ENCODE results near the gene RD3L.

Gene RD3L

DNA sequence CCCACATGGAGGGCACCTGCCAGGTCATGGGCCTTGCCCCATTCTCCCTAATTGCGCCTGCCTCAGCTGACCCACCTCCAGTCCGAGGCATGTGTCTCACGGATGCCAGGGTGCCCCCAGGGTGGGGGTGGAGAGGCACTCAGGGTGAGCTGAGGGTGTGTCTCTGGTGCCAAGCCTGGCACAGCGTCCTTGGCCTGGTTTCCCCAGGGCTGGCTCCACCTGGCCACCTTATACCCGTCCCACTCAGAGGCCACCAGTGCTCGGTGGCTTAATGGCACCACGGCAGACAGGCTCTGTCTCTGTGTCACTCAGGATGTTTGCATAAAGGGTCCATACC lies 47.6 kb downstream of the RD3L start:
- DNase-seq (ENCODE audit: low read depth), result no peak

DNA sequence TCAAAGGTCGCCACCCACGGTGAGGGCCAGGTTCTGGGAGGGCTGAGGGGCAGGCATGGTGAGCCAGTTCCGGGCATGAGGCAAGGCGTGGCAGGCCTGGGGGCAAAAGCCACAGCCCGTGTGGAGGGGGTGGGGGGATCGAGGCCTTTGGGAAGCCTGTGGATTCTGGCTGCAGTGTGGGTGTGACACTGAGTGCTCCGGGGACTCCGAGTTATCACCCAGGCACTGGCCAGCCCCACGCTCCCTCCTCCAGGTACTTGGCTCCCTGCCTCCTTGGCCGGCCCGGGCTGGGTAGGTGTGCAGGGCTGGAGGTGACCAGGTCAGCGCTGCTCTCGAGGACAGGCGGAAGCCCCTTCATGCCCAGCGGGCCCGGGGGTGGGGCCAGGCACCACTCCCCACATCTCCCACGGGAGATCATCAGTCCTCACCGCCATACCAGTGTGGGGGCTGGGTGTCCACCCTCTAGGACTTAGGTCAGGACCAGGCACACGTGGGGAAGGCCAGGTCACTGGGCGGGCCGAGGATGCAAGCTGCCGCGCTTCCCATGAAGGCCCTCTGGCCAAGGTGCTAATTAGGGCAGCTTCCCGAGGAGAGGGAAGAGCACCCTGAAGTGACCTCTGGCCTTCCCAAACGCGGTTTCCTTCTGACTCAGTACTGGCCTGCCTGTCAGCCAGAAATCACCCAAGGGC lies 48.2 kb downstream of the RD3L start:
- DNase-seq (ENCODE audit: low read depth), result no peak

GRCh38 chr14:103892247-103892646 lies 50.1 kb downstream of the RD3L start:
- no peak for DNase-seq (ENCODE audit: low read depth)

DNA sequence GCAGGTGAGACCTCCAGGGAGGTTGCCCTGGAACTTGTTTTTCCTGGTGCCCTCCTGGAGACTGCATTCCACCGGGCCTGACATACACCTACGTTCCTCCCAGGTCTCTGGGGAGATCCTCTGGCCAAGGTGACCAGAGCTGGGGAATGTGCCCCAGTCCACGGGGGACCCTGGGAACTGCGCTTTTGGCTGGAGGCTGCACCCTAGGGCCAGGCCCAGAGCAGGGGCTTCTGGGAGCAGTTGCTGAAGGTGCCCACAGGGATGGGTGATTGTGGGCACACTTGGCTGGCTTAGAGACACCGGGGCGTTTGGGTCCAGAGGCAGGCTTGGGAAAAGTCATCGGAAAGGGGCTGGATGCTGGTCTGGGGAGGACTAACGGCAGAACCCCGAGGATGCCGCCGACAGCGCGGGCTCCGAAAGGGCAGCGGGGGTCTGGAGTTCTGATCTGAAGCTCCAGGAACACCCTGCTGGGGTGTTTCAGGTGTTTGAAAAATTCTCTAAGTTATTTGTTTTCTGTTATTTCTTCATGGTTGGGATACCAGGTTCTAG lies 50.6 kb downstream of the RD3L start:
- no peak for DNase-seq (ENCODE audit: low read depth)

DNA sequence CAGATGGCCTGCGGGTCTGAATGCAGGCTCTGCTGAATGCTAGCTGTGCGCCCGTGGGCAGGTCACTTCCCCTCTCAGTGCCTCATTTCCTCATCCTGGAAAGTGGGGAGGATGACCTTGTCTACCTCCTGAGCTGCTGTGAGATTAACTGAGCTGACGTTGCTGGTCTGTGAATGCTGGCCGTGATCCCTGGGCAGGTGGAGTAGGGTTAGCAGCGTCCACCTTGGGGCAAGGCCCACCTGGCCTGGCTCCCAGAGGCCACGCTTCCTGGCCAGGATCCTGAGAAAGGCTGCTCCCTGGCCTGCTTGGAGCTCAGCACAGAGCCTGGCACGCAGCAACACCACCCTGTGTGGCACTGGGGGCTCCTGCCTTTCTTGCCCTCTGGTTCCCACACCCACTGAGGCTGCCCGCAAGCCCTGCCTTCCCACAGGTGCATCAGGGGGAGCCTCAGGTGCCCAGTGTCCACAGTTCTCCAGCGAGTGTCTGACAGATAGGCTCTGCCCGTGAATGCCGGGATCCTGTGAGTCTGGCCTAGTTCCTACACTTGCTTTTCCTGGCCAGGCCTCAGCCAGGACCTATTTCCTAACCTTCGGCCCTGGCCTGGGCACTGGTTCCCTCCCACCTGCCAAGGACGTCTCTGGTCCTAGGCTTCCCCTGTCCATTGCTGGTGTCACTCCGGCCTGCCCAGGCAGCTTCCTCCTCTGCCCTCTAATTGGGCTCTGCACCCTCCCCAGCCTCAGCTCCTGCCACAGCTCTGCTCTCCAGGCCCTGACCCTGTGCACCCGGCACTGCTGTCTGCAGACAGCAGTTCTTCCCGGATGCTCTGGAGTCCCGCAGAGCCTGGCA lies 51.3 kb downstream of the RD3L start:
- DNase-seq (ENCODE audit: low read depth), result no peak
